CD4-positive, CD25-positive, alpha-beta regulatory T cell (primary cell): Measurements from ENCODE around the gene CD6. TPM values are rescaled to one million over a fixed set of nuclear protein-coding genes. Genes with fewer than 3 reads are reported as not detected.

ENCODE experiments used
- ATAC-seq, 2 donors: fragments of 150-1000 bp; cut with Tn5 transposase; one replicate each; pipeline ENCODE4 v1.10.0; 2021; ENCODE audit warnings: low read depth in 2 of 2, moderate number of reproducible peaks in 2 of 2, moderate library complexity in 1 of 2
- DNase-seq, 3 donors: peaks; one replicate each; pipeline versions ENCODE4 v3.0.0 to v3.0.0-alpha.2; 2012 to 2022; ENCODE audit warnings: mixed read lengths in 1 of 3
- H3K27ac ChIP-seq: one replicate; pipeline ENCODE4 v1.7.0; 2013; ENCODE audit warnings: mild to moderate bottlenecking, low read length; ENCODE audit not compliant: insufficient read depth, poor library complexity, severe bottlenecking
- H3K27me3 ChIP-seq: one replicate; pipeline ENCODE4 v1.7.0; 2013; ENCODE audit warnings: low read length; ENCODE audit not compliant: control insufficient read depth, insufficient read depth
- H3K36me3 ChIP-seq: one replicate; pipeline ENCODE4 v1.7.0; 2013; ENCODE audit warnings: mild to moderate bottlenecking, low read length, moderate library complexity; ENCODE audit not compliant: control insufficient read depth, insufficient read depth
- H3K4me1 ChIP-seq: 2 replicates; pipeline ENCODE4 v1.7.0; 2013; ENCODE audit warnings: mild to moderate bottlenecking, low read length; ENCODE audit not compliant: insufficient read depth, control insufficient read depth, poor library complexity, severe bottlenecking
- H3K4me3 ChIP-seq: one replicate; pipeline ENCODE4 v1.7.0; 2013; ENCODE audit warnings: low read depth, mild to moderate bottlenecking, low read length, moderate library complexity
- H3K9me3 ChIP-seq, 2 experiments: 1 replicate in 1 of 2; 2 replicates in 1 of 2; pipeline ENCODE4 v1.7.0; 2013; ENCODE audit warnings: low read length in 2 of 2, mild to moderate bottlenecking in 1 of 2, moderate library complexity in 1 of 2; ENCODE audit not compliant: control insufficient read depth in 2 of 2
- H3K27ac Mint-ChIP-seq, 3 donors: one replicate each; pipeline ENCODE4 v1.8.0; 2020 to 2022; ENCODE audit warnings: mild to moderate bottlenecking in 3 of 3, mixed read lengths in 3 of 3, moderate library complexity in 2 of 3
- H3K27me3 Mint-ChIP-seq: one replicate; pipeline ENCODE4 v1.8.0; 2022; ENCODE audit warnings: mild to moderate bottlenecking, mixed read lengths
- H3K36me3 Mint-ChIP-seq: one replicate; pipeline ENCODE4 v1.8.0; 2020; ENCODE audit warnings: mixed read lengths
- H3K4me1 Mint-ChIP-seq, 4 donors: one replicate each; pipeline ENCODE4 v1.8.0; 2020 to 2022; ENCODE audit warnings: mixed read lengths in 4 of 4, mild to moderate bottlenecking in 1 of 4
- H3K4me3 Mint-ChIP-seq, 4 donors: one replicate each; pipeline ENCODE4 v1.8.0; 2020 to 2022; ENCODE audit warnings: mild to moderate bottlenecking in 4 of 4, mixed read lengths in 4 of 4, moderate library complexity in 3 of 4
- H3K9me3 Mint-ChIP-seq, 7 donors: one replicate each; pipeline ENCODE4 v1.8.0; 2020 to 2022; ENCODE audit warnings: mixed read lengths in 7 of 7, mild to moderate bottlenecking in 3 of 7, moderate library complexity in 2 of 7
- polyA plus RNA-seq, 4 donors: library from polyadenylated mRNA; unstranded; fragments of 300-500 nt; fragmentation: Illumina TruSeq; gene quantifications; one replicate each; pipeline ENCODE4 v1.2.3, GENCODE V29; 2021
- total RNA-seq: library from RNA; stranded (reverse); gene quantifications from one replicate; pipeline ENCODE4 v1.2.3, GENCODE V29; 2022

Gene CD6
- total and polyA plus RNA-seq, 5 donors from 2014 or later, result 108 to 398 (median 138) TPM

DNA sequence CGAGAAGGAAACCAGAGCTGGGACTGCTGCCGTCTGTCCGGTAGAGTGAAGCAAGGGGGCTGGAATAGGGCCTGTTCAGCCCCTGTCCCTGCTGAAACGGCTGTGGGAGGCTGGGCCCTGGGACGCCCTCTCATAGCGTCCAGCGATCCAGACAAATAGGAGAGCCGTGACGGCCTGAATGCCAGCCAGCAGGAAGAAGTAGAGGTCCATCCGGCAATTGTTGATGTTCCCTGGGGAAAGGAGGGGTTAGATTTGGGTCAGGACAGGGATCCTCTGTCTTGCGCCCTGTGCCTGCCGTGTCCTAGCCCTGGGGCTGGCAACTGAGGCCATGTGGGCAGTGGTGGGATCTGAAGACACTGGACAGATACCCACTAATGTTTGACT lies 34.3 kb upstream of the CD6 start:
- H3K4me1 ChIP-seq, result no peaks in the 10 kb centered on the region
- H3K36me3 ChIP-seq, result no peaks in the 10 kb centered on the region
- H3K27me3 Mint-ChIP-seq, result no peaks in the 10 kb centered on the region
- H3K27ac Mint-ChIP-seq, result no peak overlapping the region
- DNase-seq (no peak), ATAC-seq (no peak)
- H3K36me3 Mint-ChIP-seq, result no peaks in the 10 kb centered on the region
- no peaks in the 10 kb centered on the region for H3K9me3 ChIP-seq
- no peaks in the 10 kb centered on the region for H3K27me3 ChIP-seq
- no peak overlapping the region for H3K27ac ChIP-seq
- H3K4me1 Mint-ChIP-seq, result peaks cover 0 to 2% (median 0%) of the 10 kb centered on the region in 4 donors
- no peak overlapping the region for H3K4me3 Mint-ChIP-seq
- peaks cover 0 to 2% (median 0%) of the 10 kb centered on the region in 7 donors for H3K9me3 Mint-ChIP-seq
- no peak overlapping the region for H3K4me3 ChIP-seq

DNA sequence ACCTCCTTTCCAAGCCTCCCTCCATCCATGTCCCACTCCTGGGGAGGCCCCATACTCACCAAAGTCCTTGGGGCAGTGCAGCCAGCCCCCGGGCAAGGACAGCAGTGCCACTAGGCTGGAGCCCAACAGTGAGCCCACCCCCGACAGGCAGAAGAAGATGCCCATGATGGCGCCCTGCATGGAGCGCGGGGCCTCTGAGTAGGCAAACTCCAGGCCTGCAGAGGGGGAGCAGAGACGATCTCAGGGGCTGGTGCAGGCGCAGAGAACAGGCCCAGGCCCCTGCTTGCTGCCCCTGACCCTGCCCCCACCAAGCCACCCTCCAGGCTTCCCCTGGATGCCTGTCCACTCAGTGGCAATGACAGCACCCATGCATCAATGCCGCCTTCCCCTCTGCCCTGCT lies 33.7 kb upstream of the CD6 start:
- DNase-seq, result no peak
- Histone ChIP-seq H3K36me3 (no peaks in the 10 kb centered on the region), H3K4me1 (no peaks in the 10 kb centered on the region), H3K9me3 (no peaks in the 10 kb centered on the region), H3K27ac (no peak overlapping the region), H3K4me3 (no peak overlapping the region), H3K27me3 (no peaks in the 10 kb centered on the region)
- Mint-ChIP-seq H3K27ac (peak overlapping the region in 1 of 3 donors; percentile 90), H3K27me3 (no peaks in the 10 kb centered on the region), H3K9me3 (peaks cover 0 to 3% (median 0%) of the 10 kb centered on the region in 7 donors), H3K36me3 (no peaks in the 10 kb centered on the region), H3K4me1 (peaks cover 0 to 2% (median 0%) of the 10 kb centered on the region in 4 donors), H3K4me3 (no peak overlapping the region)
- no peak for ATAC-seq

DNA sequence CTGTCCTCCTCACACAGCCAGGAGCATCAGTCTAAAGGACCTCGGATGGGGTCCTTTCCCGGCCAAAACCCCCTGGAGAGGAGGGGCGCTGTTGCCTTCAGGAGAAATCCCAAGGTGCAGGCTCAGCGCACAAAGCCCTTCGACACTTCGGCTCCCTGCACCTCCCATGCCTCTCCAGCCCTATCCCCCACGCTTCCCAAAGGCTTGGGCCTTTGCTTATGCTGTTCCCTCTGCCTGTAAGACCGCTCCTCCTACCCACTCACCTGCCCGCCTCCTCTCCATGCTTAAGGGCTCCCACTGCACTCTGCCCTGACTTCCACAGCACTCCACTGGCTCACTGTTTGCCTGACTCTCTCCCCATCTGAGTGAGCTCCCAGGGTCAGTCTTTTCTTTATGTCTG lies 33.0 kb upstream of the CD6 start:
- H3K36me3 ChIP-seq, result no peaks in the 10 kb centered on the region
- Mint-ChIP-seq H3K9me3 (peaks cover 0 to 3% (median 0%) of the 10 kb centered on the region in 7 donors), H3K27ac (no peak overlapping the region)

DNA sequence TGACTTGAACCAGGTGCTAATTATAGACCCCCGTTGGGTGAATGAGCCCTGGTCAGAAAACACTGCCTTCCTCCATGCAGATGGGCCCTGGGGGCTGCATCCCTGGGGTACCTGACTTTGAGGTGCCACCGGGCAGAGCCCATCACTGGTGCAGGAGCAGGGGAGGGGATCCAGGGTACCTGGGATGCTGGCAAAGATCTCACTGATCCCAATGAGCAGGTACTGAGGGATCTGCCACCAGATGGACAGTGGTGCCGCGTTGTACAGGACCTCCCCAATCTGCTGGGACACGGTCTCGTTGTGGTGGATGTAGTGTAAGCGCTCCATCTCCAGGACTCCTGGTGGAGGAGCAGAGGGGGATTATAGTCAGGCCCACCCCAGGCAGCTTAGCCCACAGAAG lies 32.2 kb upstream of the CD6 start:
- Mint-ChIP-seq H3K27me3 (no peaks in the 10 kb centered on the region), H3K27ac (no peak overlapping the region), H3K36me3 (no peaks in the 10 kb centered on the region), H3K4me3 (no peak overlapping the region), H3K9me3 (peaks cover 0 to 3% (median 0%) of the 10 kb centered on the region in 7 donors), H3K4me1 (peaks cover 0 to 2% (median 0%) of the 10 kb centered on the region in 4 donors)
- ATAC-seq (no peak), DNase-seq (no peak)
- no peaks in the 10 kb centered on the region for H3K9me3 ChIP-seq
- no peak overlapping the region for H3K27ac ChIP-seq
- H3K4me1 ChIP-seq, result no peaks in the 10 kb centered on the region
- H3K4me3 ChIP-seq, result no peak overlapping the region
- H3K36me3 ChIP-seq, result no peaks in the 10 kb centered on the region
- no peaks in the 10 kb centered on the region for H3K27me3 ChIP-seq

More for the DNA sequence above, 33.0 kb upstream of the CD6 start:
- Mint-ChIP-seq H3K4me1 (peaks cover 0 to 2% (median 0%) of the 10 kb centered on the region in 4 donors), H3K27me3 (no peaks in the 10 kb centered on the region), H3K4me3 (no peak overlapping the region), H3K36me3 (no peaks in the 10 kb centered on the region)
- Histone ChIP-seq H3K9me3 (no peaks in the 10 kb centered on the region), H3K27me3 (no peaks in the 10 kb centered on the region), H3K27ac (no peak overlapping the region), H3K4me3 (no peak overlapping the region), H3K4me1 (no peaks in the 10 kb centered on the region)
- no peak for DNase-seq
- no peak for ATAC-seq

DNA sequence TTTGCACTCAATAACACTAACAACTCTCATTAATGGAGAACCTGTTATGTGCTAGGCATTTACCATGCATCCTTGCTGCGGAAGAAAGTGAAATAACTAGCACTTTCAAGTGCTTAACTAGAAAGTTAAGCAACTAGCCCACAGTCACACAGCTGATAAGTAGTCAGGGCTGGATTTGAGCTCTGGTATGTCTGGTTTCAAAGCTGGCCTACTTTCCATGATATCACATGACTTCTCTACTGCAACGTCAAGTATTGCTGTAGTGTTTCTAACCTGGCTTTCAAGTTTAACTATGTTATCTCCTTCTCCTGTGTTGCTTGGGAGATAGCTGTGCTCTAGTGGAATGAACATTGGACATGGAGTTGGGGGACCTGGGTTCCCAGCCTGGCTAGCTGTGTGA lies 31.6 kb upstream of the CD6 start:
- Histone ChIP-seq H3K27ac (no peak overlapping the region), H3K4me1 (no peaks in the 10 kb centered on the region), H3K9me3 (no peaks in the 10 kb centered on the region), H3K4me3 (no peak overlapping the region), H3K27me3 (peaks cover 2% of the 10 kb centered on the region), H3K36me3 (no peaks in the 10 kb centered on the region)
- Mint-ChIP-seq H3K4me1 (peaks cover 0 to 2% (median 0%) of the 10 kb centered on the region in 4 donors), H3K27me3 (peaks cover 2% of the 10 kb centered on the region), H3K27ac (no peak overlapping the region), H3K4me3 (no peak overlapping the region), H3K36me3 (no peaks in the 10 kb centered on the region), H3K9me3 (peaks cover 0 to 3% (median 0%) of the 10 kb centered on the region in 7 donors)
- no peak for ATAC-seq
- no peak for DNase-seq

DNA sequence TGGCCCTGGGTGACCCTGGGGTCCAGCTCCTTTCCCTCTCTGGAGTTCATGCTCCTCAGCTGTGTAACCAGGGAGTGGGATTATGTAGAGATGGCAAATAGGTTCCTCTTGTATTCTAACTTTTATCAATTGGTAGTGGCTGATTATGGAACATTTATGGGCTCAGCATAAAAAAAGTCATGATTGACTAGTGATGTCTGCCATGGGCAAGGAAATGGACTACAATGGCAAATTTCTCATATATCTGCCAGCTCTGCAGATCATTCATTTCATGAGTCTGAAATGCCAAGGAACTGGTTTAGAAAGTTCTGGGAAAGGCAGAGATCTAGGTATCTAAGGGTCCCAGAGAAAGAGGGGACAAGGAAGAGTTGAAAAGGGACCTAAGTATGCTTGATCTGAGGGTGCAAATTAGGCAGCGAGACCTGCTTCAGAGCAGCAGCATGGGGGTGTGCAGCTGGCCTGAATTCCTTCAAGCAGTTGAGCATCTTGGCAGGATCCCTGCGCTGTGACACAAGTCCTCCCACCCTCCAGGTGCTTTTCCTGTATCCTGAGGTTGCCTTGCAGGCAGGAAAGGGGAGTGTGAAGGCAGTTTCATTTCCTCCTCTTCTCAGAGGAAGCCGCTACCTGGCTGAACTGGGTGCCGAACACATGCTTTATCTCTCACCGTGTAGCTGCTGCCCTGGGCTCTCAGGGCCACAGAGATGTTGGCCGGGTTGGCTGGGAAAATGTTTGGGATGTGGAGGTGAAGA lies 29.9 kb upstream of the CD6 start:
- DNase-seq, result no peak
- Histone ChIP-seq H3K4me3 (no peak overlapping the region), H3K27me3 (peaks cover 2% of the 10 kb centered on the region), H3K27ac (no peak overlapping the region), H3K9me3 (no peaks in the 10 kb centered on the region), H3K36me3 (no peaks in the 10 kb centered on the region), H3K4me1 (no peaks in the 10 kb centered on the region)
- Mint-ChIP-seq H3K4me3 (no peak overlapping the region), H3K27ac (no peak overlapping the region), H3K4me1 (peaks cover 0 to 4% (median 0%) of the 10 kb centered on the region in 4 donors), H3K27me3 (peaks cover 9% of the 10 kb centered on the region), H3K9me3 (peaks cover 0 to 2% (median 0%) of the 10 kb centered on the region in 7 donors), H3K36me3 (no peaks in the 10 kb centered on the region)
- no peak for ATAC-seq

DNA sequence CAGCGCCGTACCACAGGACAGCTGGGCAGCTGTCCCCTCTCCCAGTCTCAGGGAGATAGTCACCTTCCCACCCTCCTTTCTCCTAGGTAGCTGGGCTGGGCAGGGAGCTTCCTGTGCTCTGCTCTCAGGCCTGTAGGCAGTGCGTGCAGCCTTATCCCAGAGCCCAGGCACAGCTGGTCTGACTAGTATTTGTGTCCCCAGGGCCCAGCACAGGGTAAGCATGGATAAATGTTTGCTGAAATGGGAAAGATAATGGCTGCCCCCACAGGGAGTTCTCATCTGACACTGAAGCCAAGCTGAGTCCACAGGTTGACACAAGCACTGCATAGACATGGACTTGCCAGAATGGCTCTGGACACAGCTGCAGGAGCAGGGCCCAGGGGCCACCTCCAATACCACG lies 29.3 kb upstream of the CD6 start:
- DNase-seq, result no peak
- peaks cover 2% of the 10 kb centered on the region for H3K27me3 ChIP-seq
- Mint-ChIP-seq H3K4me3 (no peak overlapping the region), H3K4me1 (peaks cover 0 to 4% (median 0%) of the 10 kb centered on the region in 4 donors), H3K27ac (no peak overlapping the region), H3K27me3 (peaks cover 9% of the 10 kb centered on the region), H3K36me3 (no peaks in the 10 kb centered on the region), H3K9me3 (peaks cover 0 to 2% (median 0%) of the 10 kb centered on the region in 7 donors)
- ATAC-seq, result no peak
- no peaks in the 10 kb centered on the region for H3K4me1 ChIP-seq
- no peak overlapping the region for H3K27ac ChIP-seq
- H3K36me3 ChIP-seq, result no peaks in the 10 kb centered on the region
- no peaks in the 10 kb centered on the region for H3K9me3 ChIP-seq
- H3K4me3 ChIP-seq, result no peak overlapping the region
